ENCODE data around the gene LDLRAD2. TPM values are rescaled to one million over a fixed set of nuclear protein-coding genes. Genes with fewer than 3 reads are reported as not detected.

The LDLRAD2 gene
- total and polyA plus RNA-seq, 9 of the 15 experiments (the other 6 are each of a cell fraction or from before 2014, with no cell fraction given), result 0.45 to 0.48 TPM; not detected in 7

- TF ChIP-seq NKRF (IDR thresholded peaks at IDR 0.05; ENCODE audit: borderline replicate concordance) (peak; percentile 70), TEAD2 (tag; IDR thresholded peaks at IDR 0.05) (no peak), CTBP1 (IDR thresholded peaks at IDR 0.05; ENCODE audit: borderline replicate concordance) (peak; percentile 99), ZBTB49 (CRISPR knock-in tag; IDR thresholded peaks at IDR 0.05; ENCODE audit: borderline replicate concordance) (no peak), ETV5 (CRISPR knock-in tag; IDR thresholded peaks at IDR 0.05; ENCODE audit: low read depth) (no peak; the same call in 1 of the 2 replicates), MTA2 (IDR thresholded peaks at IDR 0.05; ENCODE audit: low read depth) (no peak), ZNF512 (tag; IDR thresholded peaks at IDR 0.05) (no peak), ZNF785 (CRISPR knock-in tag; IDR thresholded peaks at IDR 0.05) (no peak), PCBP1 (IDR thresholded peaks at IDR 0.05; ENCODE audit: low read depth, low read length, poor library complexity, severe bottlenecking) (no peak), ZBTB40 (IDR thresholded peaks at IDR 0.05) (peak; percentile 87), ZBTB40 (CRISPR knock-in tag; IDR thresholded peaks at IDR 0.05) (no peak), NRF1 (conservative IDR thresholded peaks at IDR 0.05 in 1 of 2, IDR thresholded peaks at IDR 0.05 in 1 of 2) (peak; percentile 95 to 96)
Observed at GRCh38 chr1:21782868-21783678, 29.0 kb upstream of the LDLRAD2 start, which contains the start of gene USP48 (continued).

Measured in K562 (cell line).